CD4-positive, alpha-beta T cell treated with Interleukin-1 beta for 1 hour (primary cell): ENCODE data around the gene ALAS1.

ENCODE experiments used
- DNase-seq, 2 donors: peaks; one replicate each; pipeline ENCODE4 v3.0.0-alpha.2; 2020 to 2022

The ALAS1 gene

DNA sequence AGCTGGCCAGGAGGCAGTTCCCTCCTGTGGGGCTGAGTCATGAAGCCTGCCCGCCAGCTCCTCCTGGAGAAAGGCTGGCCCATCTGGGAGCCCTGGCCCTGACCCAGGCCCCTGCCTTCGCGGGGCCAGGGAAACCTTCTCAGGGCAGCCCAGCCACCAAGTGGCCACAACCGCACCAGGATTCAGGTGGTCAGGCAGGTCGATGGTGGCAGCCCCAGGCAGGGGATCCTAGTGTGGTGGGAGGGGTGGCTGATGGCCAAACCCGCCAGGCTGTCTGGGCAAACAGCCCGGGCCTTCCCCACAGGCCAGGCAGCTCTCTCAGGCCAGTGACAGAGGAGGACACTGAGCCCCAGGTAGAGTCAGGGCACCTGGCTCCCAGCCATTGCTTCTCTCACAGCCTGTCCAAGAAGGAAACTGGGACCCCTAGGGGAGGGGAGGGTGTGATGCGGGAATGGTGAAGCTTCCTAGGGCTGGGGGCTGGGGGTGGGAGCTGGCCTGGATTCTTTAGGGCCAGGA, 39.8 kb downstream of the ALAS1 start:
- DNase-seq: peak in 1 of 2 donors; percentile 62

DNA sequence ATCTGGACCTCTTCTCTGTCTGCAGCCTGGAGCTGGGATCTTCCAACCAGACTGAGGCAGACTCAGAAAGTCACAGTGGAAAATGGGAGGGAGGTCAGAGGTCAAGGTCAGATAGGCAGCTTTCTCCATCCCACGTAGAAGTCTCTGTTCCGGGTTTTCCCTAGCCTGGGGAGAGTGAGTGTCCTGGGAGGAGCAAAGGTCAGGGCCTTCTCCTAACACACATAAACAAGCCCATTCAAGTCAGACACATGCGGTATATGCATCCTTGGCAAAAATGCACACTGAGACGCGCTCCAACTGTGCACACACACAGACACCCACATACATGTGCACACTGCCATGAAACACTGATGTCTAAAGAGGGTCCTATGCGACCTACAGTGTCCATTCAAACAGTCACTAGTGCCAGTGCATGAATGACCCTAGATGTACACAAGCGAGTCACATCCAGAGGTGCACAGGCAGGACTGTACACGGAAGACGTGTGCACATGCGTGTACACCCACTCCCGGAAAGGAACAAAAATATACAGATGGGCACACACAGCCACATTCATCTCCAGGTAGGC, 40.3 kb downstream of the ALAS1 start:
- no peak for DNase-seq

DNA sequence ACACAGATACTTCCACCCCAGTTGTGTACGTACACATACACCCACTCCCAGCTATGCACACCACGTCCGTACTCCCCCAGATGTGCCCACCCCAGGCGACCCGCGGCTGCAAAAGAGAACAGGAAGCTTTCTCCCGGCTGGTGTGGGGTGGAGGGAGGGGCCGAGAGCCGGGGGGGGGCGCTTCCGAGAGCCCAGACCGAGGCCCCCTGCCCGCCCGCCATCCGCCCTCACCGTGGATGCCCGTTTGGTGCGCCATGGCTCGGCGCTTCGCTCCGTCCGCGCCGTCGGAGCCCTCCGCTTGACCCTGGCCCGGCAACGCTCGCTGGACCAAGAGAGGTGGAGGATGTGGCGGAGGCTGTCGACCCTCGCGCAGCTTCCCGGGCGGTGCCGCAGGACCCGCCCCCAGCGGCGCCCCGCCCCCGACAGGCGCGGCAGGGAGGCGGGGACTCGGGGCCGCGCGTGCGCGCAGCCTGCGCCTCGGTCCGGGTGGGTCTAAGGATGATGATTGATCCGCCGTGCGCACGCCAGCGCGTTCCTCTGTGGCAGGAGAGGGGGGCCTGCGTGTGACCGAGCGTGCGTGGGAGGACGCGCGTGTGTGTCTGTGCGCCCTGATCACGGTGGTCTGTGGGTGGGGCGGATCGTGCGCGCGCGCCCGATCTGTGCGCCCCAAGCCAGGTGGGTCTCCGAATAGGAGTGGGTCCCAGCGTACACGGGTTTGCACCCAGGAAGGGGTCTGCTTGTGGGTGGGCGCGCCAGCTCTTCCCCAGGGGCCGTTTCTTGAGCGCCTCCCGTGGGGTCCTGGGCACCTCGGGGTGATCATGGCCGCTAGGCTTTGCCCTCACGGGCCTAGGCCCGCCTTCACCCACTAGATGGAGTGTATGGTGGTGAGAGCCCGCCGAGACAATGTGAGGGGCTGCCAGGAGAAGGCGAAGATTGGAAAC, 41.1 kb downstream of the ALAS1 start, which contains the start of gene TWF2:
TSS of gene TWF2 (minus strand) at position 398 of the 941 bp plus-strand sequence. CDS start at position 256, 142 bp downstream.
- DNase-seq: peak; percentile 87

DNA sequence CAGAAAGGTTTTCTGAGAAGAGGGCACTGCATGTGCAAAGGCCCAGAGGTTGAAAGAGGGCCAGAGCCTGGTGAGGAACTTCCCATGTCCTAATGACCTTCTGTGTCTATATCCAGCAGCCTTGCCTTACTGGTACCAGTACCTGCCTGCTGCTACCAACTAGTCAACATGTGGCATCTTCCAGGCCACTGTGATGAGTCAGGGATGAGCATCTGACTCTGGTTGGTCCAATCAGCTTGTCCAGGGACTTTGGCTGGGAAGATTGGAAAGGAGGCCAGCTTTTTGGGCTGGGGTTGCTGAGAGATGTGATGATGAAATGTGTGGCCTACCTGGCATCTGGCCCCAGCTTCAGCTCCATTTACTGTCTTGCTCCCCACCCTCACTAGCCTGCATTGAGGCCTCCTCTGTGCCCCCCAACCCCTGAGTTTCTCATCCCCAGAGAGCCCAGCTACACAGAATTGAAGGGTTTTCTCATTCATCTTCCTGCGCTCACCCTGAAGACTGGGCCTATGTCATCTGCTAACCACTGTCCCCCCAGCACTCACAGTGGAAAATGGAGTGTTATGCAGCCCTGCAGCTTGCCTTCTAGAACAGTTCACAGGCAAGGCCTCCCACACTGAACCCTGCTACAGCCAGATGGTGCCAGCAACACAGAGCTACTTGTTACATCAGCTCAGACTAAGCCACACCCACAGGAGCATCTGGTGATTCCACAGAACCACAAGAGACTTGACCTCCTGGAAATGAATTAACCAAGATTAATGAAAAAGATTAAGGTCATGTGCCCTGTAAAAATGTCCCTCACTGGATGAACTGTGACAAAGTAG, 42.3 kb downstream of the ALAS1 start:
- DNase-seq: peak; percentile 58 to 63

DNA sequence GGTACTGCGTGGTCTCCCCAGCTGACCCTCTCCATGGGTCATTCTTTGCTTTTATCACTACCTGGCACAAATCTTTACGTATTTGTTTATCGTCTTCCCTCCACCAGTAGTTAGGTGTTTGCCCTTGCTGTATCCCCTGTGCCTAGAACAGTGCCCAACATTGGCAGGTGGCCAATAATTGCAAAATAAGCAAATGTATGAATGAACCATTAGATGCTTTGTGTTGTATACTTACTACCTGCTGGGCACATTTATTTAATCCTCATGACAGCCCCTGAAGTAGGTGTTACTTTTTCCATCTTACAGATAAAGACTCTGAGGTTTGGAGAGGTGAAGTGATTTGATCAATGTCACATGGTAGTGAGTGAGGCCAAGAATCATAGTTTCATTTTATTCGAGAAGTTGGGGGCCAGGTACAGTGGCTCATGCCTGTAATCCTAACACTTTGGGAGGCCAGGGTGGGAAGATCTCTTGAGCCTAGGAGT, 43.0 kb downstream of the ALAS1 start:
- DNase-seq: no peak

DNA sequence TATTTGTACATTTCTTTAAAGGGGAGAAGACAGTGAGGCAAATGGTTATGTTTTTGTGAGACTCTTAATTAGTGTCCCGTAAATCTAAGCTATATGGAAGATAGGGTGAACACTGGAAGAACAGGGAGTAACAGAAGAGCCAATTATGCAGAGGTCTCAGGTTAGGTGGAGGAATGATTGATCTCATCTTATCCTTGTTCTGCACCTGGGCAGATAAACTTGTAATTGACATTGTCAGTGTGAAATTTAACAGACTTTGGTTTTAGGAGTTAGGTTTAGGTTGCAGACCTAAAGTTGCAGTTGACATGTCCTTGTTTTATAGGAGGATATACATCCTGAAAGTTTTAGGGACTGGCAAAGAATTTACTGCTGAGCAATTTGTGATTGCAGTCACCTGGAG, 44.1 kb downstream of the ALAS1 start:
- DNase-seq: no peak

DNA sequence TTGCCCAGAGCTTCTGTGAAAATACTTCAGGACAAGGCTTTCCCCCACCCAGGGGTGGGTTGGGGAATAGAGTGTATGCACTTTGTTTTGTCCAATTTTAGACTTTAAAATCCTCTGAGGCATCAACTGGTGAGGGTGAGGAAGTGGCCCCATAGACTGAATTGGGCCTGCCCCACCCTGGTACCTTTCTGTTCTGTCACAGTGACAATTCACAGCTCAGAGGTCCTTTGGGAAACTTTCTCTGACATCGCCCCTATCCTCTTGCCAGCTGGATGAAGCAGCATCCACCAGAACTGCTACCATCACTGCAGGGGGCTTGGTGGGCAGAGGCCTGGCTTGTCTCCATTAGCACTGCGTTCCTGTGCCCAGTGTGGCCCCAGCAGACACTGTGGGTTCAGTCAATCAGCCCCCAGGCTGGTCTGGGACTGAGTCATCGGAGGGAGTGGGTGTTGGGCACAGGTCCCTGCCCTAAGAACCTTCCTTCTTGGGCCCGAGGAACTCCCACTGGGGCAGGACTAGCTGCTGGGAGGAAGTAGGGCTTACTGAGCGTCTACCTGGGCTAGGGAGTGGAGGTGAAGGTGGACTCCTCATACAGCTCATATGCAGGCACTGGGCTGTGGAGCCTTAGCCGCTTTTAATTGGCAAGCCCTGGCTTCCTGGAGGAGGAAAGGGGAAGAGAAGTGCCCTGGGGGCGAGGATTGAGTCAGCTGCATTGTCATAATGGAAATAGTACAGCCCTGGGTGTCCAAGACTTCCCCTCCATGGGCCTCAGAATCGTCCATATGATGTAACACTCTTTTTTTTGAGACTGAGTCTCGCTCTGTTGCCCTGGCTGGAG, 46.0 kb downstream of the ALAS1 start:
- peak in 1 of 2 donors; percentile 70 for DNase-seq

DNA sequence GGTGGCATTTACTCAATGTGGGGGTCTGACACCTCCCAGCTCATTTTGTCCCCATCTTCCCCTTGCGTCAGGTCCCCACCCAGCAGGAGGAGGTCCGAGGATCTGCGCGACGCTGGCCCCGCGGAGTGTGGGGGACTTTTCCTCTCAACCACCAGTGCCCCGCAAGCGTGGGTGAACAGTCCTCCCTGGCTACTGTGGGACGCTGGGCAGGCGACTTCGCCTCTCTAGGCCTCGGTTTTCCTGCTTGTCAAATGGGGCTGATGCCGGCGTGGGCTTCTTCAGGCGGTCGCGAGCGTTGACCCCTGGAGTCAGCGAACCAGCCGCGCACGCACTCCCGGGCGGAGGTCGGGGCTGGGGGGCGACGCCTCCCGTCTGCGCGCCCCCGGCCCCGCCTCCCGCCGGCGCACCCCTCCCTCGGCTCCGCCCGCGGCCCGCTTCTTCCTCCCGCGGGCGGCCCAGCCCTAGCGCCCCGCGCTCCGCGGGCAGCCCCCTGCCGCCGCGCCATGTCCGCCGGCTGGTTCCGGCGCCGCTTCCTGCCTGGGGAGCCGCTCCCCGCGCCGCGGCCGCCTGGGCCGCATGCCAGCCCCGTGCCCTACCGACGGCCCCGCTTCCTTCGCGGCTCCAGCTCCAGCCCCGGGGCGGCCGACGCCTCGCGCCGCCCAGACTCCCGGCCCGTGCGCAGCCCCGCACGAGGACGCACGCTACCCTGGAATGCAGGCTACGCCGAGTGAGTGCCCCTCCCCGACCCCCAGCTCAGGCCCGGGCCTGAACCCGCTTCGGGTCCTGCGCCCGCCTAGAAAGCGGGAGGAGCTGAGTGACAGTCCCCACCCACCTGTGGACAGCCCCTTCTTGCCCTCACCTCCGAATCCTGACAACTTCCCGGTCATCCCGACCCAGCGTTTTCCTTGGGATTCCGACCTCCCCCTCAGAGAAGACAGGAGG, 47.6 kb downstream of the ALAS1 start, which contains the start of gene PPM1M:
TSS of gene PPM1M (plus strand) at position 438 of the 942 bp plus-strand sequence. CDS start at position 504, 66 bp downstream.
- DNase-seq: peak; percentile 72 to 79

DNA sequence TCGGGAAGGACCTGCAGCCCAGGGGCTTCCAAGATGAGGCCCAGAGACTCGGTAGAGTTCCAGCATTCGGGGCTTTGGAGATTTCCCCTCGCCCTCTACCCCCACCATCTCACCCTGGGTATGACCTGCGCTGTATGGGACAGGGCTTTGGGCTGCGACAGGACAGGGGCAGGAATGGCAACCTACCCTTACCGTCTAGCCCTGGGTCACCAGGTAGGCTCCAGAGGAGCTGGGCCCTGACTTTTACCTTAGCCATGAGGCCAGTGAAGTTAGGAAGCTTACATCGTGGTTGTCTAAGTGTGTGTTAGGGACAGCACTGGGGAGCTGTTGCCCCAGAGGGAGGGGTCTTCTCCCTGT, 48.3 kb downstream of the ALAS1 start:
- DNase-seq: no peak

DNA sequence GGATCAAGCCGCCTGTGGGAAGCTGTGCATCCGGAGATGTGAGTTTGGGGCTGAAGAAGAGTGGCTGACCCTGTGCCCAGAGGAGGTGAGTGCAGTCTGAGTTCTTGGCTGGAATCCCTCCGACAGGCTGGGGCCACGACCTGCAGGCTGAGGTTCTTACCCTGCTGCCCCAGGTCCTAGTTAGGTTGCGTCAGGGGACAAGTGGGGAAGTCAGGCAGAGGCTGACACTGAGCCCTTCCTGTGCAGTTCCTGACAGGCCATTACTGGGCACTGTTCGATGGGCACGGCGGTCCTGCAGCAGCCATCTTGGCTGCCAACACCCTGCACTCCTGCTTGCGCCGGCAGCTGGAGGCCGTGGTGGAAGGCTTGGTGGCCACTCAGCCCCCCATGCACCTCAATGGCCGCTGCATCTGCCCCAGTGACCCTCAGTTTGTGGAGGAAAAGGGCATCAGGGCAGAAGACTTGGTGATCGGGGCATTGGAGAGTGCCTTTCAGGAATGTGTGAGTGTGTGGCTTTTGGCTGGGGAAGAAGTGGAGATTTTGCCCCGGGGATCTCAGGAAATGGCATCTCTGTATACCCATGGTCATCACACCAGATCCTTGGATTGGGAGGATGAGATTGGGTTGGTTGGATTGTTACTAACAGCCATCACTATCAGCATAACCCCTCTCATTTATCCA, 48.9 kb downstream of the ALAS1 start:
- peak in 1 of 2 donors; percentile 45 for DNase-seq

DNA sequence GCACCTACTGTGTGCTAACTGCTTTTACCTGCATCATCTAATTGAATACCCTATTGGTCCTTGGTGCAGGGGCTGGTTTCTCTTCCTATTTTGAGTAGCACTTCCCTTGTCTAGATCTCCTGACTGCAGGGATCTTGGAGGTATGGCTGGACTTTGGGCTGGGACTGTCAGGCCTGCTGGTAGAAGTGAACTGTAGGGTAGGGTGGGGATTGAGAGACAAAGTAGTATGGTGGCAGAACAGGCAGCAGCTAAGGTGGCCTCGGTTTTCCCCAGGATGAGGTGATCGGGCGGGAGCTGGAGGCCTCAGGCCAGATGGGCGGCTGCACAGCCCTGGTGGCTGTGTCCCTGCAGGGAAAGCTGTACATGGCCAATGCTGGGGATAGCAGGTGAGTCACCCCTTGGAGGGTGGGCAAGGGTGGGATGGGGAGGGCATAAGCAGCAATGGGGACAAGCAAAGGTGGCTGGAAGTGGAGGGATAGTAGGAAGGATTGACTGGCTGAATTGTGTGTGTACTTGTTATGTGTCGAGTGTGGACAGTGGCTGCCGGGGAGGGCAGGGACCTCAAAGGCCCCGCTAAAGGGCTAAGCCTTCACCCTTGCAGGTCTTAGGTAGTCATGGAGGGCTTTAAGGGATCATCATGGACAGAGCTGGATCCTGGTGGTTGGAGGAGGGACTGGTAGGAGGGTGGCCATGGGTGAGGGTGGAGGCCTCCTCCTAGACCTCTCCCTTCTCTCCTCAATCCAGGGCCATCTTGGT, 49.6 kb downstream of the ALAS1 start:
- DNase-seq: no peak

DNA sequence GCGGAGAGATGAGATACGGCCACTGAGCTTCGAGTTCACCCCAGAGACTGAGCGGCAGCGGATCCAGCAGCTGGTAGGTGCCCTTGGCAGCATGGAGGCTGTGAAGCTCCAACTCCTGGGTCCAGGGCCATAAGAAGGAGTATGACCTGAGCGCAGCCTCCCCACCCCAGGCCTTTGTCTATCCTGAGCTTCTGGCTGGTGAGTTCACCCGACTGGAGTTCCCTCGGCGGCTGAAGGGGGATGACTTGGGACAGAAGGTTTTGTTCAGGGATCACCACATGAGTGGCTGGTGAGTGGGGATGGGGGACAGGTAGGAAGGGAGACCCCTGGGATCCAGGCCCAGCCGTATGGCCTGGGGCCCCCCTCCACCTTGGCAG, 50.2 kb downstream of the ALAS1 start:
- no peak for DNase-seq

DNA sequence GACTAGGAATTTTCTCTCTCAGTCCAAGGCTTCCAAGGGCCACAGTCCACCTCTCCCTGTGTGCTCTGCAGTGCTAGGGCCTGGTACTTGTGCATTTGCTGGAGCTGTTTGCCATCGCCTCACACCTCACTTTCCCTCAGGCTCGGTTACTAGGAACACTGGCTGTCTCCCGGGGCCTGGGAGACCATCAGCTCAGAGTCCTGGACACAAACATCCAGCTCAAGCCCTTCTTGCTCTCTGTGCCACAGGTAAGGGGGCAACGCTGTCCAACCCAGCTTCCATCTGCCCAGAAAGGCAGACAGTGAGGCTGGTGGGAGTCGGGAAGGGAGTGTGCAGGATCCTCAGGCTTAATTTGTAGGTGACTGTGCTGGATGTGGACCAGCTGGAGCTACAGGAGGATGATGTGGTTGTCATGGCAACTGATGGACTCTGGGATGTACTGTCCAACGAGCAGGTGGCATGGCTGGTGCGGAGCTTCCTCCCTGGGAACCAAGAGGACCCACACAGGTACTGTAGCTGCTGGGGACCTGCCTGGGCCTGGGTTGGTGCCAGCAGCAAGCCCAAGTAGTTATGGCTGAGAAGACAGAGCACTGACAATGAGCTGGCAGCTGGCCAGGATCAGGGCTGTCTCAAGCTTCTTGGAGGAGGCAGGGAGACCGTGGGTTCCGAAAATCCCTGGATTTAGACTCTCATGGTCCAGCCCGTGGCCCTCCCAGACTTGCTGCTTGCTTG, 51.0 kb downstream of the ALAS1 start:
- no peak for DNase-seq

DNA sequence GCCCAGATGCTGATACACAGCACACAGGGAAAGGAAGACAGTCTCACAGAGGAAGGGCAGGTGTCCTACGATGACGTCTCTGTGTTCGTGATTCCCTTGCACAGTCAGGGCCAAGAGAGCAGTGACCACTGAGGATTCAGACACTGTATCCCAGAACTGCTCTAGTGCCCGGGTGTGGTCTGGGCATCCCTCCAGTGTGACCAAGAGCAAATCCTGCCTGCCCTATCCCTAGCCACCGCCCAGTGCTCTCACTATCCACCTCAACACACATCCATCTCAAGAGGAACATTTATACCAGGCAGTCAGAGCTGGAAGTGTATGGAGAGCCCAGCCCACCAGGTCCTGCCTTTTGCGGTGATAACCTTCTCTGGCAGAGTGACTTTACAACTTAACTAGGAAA, 51.7 kb downstream of the ALAS1 start:
- no peak for DNase-seq

DNA sequence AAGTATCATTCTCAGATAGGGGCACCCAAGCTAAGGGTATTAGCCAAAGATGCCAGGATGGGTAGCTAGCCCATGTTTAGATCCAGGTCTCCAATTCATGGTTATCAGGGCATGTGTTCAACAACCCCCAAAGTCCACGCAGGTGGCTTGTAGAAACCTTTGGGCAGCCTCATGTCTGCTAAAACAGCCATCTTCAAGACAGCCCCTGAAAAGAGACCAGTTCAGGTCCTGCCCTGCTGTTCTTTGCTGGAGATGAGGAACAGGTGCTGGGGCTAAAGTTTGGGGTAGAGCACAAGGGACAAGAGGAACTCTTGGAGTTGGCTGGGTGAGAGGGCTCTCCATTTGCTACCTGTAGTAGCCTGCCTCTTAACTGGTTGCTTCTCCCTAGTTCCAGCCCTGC, 52.2 kb downstream of the ALAS1 start:
- no peak for DNase-seq

DNA sequence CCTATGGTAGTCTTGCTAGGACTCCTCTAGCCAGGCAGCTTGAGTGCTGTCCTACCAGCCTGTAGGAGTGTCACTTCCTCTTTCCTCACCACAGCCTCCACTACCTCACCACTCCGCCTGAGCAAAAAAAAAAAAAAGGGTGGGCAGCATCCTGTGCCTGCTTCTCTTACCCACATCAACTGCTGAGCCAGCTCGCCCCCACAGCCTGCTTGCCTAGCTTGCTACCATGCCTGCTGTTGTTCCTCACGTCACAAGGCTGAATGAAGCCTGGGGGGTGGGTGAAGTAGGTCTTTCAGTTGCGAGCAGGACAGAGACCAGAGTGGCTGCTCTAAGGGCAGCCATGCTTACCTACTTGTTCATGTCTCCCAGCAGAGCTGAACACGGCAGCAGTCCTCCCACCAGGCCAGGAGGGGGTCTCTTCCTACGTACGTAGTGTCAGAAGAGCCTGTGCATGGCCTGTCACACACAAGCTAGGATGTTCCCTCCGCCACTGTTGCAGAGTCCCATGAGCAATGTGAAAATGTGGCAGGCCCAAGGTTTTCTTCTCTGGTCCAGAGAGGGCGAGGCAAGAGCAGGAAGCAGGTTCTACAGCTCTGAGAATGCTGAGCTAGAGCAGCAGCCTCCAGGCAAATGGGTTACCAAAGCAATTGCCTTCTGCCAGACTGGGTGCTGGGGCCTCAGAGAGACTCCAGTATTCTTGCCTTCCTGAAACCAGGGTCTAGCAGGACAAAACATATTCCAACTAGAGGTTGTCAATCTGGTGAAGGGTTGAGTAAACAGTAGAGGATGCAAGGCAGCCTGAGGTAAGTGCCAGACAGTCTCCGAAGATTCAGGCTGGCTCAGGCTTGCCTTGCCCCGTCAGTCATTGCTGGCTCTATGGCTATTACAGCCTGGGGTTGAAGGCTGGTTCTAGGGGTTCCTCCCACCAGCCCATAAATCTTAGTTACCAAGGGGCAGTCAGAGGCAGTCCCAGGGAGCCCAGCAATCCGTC, 55.6 kb downstream of the ALAS1 start:
- peak; percentile 87 to 90 for DNase-seq

DNA sequence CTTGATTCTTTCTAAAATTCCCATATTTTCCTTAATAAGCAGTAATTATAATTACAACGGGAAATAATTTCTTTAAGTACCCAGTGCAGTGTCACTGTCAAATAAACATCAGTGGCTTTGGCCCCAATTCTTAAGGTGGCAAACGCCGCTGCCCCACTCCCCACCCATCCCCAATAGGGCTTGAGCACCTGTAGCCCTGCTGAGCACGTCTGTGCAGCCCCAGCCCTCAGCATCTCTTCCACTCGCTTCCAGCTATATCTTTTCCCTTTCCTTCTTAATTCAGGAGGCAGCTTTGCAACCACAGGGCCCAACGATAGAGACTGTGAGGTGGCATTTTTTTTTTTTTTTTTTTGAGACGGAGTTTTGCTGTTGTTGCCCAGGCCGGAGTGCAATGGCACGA, 56.6 kb downstream of the ALAS1 start:
- DNase-seq: no peak
